ENCODE data around the gene PLXNB3. TPM values are rescaled to one million over a fixed set of nuclear protein-coding genes. Genes with fewer than 3 reads are reported as not detected.

The PLXNB3 gene
- total and polyA plus RNA-seq, 2 experiments from 2014 or later = 0.70 to 4.1 TPM

DNA sequence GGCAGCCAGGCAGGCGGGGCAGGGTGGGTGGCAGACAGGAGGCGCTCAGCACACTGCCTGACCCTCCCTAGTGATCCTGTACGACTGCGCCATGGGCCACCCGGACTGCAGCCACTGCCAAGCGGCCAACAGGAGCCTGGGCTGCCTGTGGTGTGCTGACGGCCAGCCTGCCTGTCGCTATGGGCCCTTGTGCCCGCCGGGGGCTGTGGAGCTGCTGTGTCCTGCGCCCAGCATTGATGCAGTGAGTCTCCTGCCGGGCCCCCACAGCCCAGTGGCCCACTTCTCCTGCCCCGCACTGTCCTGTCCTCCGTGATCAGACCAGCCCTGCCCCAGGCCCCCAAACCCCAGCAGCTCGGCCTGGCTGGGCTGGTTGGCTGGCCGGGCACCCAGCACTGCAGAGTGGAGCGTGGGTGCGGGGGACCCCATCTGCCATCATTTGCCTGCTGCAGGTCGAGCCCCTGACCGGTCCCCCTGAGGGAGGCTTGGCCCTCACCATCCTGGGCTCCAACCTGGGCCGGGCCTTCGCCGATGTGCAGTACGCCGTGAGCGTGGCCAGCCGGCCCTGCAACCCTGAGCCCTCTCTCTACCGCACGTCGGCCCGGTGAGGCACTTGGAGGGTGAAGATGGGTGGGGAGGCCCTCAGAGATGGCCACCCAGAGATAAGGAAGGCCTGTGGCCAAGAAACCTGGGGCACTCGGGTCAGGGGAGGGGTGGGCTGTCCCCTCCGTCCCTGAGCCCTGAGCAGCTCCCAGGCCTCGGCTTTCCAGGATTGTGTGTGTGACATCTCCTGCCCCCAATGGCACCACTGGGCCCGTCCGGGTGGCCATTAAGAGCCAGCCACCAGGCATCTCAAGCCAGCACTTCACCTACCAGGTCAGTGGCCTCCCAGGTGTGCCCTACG lies 7.6 kb downstream of the PLXNB3 start:
- Mint-ChIP-seq H3K4me3 (no peak overlapping the region), H3K27me3 (ENCODE audit: insufficient read depth, low read depth, poor library complexity) (peaks cover 4% of the 10 kb centered on the region), H3K4me1 (no peaks in the 10 kb centered on the region; the same call in 2 of the 3 replicates), H3K36me3 (ENCODE audit: low read depth) (no peaks in the 10 kb centered on the region), H3K9me3 (no peaks in the 10 kb centered on the region), H3K27ac (no peak overlapping the region)
- Histone ChIP-seq H4K20me1 (replicated peaks; ENCODE audit: insufficient read depth) (no peaks in the 10 kb centered on the region), H3K4me2 (no peak overlapping the region), H3K4me3 (no peak overlapping the region), H3K79me2 (replicated peaks; ENCODE audit: insufficient read depth) (no peaks in the 10 kb centered on the region), H3K9me2 (ENCODE audit: insufficient read depth) (no peaks in the 10 kb centered on the region), H3K36me3 (ENCODE audit: insufficient read depth) (no peaks in the 10 kb centered on the region), H3K4me1 (ENCODE audit: insufficient read depth) (no peaks in the 10 kb centered on the region), H3K27me3 (ENCODE audit: insufficient read depth) (no peaks in the 10 kb centered on the region), H2AFZ (no peak overlapping the region), H3F3A (replicated peaks; ENCODE audit: low read depth) (no peaks in the 10 kb centered on the region), H3K27ac (ENCODE audit: low read depth) (no peak overlapping the region)
- 0 out of 4 replicates have a peak, but pooled peaks of 1 of the 2 experiments have one; percentile 22 for TF ChIP-seq CTCF (conservative IDR thresholded peaks at IDR 0.05; ENCODE audit: low read depth in 2 of 2)
- no peak for TF ChIP-seq EZH2 (IDR thresholded peaks at IDR 0.05; ENCODE audit: low read depth, unreplicated experiment)
- TF ChIP-seq, protein P1, sequence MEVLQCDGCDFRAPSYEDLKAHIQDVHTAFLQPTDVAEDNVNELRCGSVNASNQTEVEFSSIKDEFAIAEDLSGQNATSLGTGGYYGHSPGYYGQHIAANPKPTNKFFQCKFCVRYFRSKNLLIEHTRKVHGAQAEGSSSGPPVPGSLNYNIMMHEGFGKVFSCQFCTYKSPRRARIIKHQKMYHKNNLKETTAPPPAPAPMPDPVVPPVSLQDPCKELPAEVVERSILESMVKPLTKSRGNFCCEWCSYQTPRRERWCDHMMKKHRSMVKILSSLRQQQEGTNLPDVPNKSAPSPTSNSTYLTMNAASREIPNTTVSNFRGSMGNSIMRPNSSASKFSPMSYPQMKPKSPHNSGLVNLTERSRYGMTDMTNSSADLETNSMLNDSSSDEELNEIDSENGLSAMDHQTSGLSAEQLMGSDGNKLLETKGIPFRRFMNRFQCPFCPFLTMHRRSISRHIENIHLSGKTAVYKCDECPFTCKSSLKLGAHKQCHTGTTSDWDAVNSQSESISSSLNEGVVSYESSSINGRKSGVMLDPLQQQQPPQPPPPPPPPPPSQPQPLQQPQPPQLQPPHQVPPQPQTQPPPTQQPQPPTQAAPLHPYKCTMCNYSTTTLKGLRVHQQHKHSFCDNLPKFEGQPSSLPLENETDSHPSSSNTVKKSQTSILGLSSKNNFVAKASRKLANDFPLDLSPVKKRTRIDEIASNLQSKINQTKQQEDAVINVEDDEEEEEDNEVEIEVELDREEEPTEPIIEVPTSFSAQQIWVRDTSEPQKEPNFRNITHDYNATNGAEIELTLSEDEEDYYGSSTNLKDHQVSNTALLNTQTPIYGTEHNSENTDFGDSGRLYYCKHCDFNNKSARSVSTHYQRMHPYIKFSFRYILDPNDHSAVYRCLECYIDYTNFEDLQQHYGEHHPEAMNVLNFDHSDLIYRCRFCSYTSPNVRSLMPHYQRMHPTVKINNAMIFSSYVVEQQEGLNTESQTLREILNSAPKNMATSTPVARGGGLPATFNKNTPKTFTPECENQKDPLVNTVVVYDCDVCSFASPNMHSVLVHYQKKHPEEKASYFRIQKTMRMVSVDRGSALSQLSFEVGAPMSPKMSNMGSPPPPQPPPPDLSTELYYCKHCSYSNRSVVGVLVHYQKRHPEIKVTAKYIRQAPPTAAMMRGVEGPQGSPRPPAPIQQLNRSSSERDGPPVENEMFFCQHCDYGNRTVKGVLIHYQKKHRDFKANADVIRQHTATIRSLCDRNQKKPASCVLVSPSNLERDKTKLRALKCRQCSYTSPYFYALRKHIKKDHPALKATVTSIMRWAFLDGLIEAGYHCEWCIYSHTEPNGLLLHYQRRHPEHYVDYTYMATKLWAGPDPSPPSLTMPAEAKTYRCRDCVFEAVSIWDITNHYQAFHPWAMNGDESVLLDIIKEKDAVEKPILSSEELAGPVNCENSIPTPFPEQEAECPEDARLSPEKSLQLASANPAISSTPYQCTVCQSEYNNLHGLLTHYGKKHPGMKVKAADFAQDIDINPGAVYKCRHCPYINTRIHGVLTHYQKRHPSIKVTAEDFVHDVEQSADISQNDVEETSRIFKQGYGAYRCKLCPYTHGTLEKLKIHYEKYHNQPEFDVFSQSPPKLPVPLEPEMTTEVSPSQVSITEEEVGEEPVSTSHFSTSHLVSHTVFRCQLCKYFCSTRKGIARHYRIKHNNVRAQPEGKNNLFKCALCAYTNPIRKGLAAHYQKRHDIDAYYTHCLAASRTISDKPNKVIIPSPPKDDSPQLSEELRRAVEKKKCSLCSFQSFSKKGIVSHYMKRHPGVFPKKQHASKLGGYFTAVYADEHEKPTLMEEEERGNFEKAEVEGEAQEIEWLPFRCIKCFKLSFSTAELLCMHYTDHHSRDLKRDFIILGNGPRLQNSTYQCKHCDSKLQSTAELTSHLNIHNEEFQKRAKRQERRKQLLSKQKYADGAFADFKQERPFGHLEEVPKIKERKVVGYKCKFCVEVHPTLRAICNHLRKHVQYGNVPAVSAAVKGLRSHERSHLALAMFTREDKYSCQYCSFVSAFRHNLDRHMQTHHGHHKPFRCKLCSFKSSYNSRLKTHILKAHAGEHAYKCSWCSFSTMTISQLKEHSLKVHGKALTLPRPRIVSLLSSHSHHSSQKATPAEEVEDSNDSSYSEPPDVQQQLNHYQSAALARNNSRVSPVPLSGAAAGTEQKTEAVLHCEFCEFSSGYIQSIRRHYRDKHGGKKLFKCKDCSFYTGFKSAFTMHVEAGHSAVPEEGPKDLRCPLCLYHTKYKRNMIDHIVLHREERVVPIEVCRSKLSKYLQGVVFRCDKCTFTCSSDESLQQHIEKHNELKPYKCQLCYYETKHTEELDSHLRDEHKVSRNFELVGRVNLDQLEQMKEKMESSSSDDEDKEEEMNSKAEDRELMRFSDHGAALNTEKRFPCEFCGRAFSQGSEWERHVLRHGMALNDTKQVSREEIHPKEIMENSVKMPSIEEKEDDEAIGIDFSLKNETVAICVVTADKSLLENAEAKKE (CRISPR knock-in tag; IDR thresholded peaks at IDR 0.05) = no peak
- TF ChIP-seq CREB1 (CRISPR knock-in tag; IDR thresholded peaks at IDR 0.05; ENCODE audit: low read depth) = no peak
- no peak for TF ChIP-seq JUNB (IDR thresholded peaks at IDR 0.05; ENCODE audit: unreplicated experiment)
- no peak for TF ChIP-seq EZH2phosphoT487 (IDR thresholded peaks at IDR 0.05; ENCODE audit: unreplicated experiment)
- TF ChIP-seq NANOG (IDR thresholded peaks at IDR 0.05; ENCODE audit: borderline replicate concordance) = no peak
- TF ChIP-seq POLR2AphosphoS5 (IDR thresholded peaks at IDR 0.05; ENCODE audit: low read depth) = no peak
- DNase-seq (ENCODE audit: low spot score) (no peak), ATAC-seq (no peak)

Measured in GM23338 (cell line).